ENCODE data around the gene MRPL53.
A peak's percentile ranks its signal among the peaks of the same experiment; 100 is the strongest.
"Not testable (repeated sequence)": the region's sequence is repeated elsewhere in the genome, so short reads cannot be mapped to it uniquely, and the experiment has no call there.

Gene MRPL53

DNA sequence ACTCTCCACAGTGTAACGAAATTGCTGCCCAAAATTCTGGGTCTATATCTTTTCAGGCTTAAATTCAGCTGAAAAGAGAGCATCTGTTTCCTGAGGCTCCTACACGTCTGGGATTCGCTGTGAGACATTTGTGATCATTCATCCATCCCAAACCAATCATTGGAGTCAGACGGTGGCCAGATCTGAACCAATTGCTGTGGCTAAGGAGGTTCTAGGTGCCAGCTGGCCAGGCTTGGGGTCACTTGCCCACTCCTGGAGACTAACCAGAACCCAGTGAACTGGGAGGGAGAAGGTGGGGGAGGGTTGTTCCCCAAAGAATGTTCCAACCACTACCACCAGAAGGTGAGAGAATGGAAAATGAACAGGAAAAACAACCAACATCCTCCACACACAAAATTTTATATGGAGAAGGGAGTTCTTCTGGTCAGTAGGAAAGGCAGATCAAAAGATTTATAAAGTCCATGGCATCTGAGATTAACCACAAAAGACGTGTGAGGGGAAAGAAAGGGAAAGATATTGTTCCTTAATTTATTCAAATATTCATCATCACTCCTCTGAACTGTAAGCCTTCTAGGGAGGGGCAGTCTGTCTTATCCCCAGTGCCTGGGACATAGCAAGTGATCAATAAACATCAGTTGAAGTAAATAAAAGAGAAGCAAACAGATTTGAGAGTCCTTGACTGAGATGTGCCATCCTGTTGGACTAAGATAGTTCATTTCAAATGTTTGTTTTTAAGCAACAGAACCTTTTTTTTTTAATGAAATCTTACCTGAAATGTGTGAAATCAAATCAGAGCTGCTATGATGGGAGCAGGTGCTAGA lies 27.8 kb downstream of the MRPL53 start:
- Mint-ChIP-seq H3K4me1 (peaks cover 22% of the 10 kb centered on the region), H3K27me3 (ENCODE audit: low read depth, poor library complexity) (peaks cover 29% of the 10 kb centered on the region), H3K9me3 (no peaks in the 10 kb centered on the region), H3K36me3 (ENCODE audit: low read depth) (no peaks in the 10 kb centered on the region), H3K4me3 (no peak overlapping the region), H3K27ac (no peak overlapping the region)
- DNase-seq = no peak
- TF ChIP-seq, protein P1, sequence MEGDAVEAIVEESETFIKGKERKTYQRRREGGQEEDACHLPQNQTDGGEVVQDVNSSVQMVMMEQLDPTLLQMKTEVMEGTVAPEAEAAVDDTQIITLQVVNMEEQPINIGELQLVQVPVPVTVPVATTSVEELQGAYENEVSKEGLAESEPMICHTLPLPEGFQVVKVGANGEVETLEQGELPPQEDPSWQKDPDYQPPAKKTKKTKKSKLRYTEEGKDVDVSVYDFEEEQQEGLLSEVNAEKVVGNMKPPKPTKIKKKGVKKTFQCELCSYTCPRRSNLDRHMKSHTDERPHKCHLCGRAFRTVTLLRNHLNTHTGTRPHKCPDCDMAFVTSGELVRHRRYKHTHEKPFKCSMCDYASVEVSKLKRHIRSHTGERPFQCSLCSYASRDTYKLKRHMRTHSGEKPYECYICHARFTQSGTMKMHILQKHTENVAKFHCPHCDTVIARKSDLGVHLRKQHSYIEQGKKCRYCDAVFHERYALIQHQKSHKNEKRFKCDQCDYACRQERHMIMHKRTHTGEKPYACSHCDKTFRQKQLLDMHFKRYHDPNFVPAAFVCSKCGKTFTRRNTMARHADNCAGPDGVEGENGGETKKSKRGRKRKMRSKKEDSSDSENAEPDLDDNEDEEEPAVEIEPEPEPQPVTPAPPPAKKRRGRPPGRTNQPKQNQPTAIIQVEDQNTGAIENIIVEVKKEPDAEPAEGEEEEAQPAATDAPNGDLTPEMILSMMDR (IDR thresholded peaks at IDR 0.05) = no peak

DNA sequence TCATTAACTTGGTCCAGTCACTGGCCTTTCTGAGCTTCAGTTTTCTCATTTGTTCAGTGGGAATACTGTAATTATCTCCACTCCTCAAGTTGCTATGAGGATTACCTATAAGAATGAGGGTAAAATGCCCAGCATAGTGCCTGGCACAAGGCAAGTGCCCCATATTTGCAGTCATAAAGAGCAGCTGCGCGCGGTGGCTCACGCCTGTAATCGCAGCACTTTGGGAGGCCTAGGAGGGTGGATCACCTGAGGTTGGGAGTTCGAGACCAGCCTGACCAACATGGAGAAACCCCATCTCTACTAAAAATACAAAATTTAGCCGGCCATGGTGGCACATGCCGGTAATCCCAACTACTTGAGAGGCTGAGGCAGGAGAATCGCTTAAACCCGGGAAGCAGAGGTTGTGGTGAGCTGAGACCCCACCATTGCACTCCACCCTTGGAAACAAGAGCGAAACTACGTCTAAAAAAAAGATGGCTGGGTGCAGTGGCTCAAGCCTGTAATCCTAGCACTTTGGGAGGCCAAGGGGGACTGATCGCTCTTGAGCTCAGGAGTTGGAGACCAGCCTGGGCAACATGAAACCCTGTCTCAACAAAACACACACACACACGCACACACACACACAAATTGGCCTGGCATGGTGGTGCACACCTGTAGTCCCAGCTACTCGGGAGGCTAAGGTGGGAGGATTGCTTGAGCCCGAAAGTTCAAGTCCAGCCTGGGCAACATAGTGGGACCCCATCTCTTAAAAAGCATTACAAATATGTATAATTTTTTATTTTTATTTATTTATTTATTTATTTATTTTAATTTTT lies 29.8 kb downstream of the MRPL53 start:
- H3K4me1 Mint-ChIP-seq = peaks cover 43% of the 10 kb centered on the region
- peak overlapping the region; percentile 93 for H3K4me3 Mint-ChIP-seq
- not testable (repeated sequence) for H3K27ac Mint-ChIP-seq; H3K9me3 Mint-ChIP-seq; DNase-seq; H3K36me3 Mint-ChIP-seq (ENCODE audit: low read depth)
- peaks cover 16% of the 10 kb centered on the region for H3K27me3 Mint-ChIP-seq (ENCODE audit: low read depth, poor library complexity)

DNA sequence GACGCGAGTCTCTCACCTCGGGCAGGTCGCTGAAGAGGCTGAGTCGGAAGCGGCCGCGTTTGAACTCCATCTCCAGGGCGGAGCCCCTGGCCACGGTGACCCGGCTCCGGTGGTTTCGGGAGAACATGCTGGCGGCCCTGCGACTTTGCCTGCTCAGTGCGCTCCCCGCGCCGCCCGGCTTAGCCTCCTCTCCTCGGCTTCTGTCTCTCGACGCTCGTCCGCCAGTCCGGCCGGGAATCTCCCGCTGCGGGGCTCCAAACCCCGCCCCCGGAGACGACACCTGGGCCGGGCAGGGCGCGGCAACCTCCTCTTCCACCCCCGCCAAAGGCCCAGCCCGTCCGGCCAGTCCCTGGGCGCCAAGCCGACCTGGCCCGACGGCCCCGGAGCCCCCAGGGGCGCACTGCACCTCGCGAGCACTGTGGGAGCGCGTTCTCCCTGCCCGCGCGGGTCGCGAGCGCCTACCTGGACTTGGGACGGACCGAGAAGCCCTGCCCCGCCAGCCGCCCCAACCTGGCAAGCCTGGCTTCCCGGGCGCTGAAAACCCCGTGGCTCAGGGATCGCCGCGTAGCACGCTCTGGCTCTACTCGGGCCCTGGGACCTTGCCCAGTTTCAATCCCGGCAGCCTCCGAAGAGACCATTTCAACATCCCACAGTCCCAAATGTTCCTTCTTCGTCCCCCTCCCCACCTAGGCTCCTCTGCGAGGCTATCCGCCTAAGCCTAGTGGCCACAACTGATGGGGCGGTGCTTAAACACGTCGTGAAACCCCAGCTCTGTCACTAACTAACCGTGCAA lies 30.6 kb downstream of the MRPL53 start, which contains the start of gene RTKN:
TSS of gene RTKN (minus strand) at position 248 of the 793 bp plus-strand sequence. CDS start at position 127, 121 bp downstream.
- Mint-ChIP-seq H3K4me1 (peaks cover 51% of the 10 kb centered on the region), H3K36me3 (ENCODE audit: low read depth) (peaks cover 10% of the 10 kb centered on the region), H3K27ac (peak within 1 kb of the TSS; percentile 95), H3K9me3 (no peaks in the 10 kb centered on the region), H3K4me3 (peak within 1 kb of the TSS; percentile 93), H3K27me3 (ENCODE audit: low read depth, poor library complexity) (peaks cover 11% of the 10 kb centered on the region)
- TF ChIP-seq, protein P1 (IDR thresholded peaks at IDR 0.05) = no peak
- DNase-seq = peak; percentile 69

DNA sequence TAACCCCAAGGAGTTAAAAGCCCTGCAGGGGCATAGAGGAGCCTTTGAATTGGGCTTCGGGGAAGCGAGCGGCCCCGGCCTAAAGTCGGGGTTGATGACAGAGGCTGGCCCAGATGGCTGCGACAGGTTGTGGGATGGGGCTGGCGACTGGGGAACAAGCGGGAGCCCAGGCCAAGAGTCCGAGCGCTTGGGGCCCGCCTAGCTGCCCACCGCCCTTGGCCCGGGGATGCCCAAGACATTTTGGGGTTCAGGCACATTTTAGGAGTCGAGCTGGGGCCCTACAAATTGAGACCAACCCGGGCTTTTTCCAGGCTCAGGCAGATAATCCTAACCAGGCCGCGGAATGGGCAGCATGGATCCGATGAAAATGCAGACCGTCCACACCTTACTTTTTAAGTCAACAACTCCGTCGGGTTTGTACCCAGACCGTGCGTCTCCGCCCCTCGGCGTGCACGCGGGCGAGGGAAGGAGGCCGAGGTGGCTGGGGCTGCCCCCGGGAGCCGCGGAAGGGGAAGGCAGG lies 31.2 kb downstream of the MRPL53 start:
- no peaks in the 10 kb centered on the region for H3K9me3 Mint-ChIP-seq

DNA sequence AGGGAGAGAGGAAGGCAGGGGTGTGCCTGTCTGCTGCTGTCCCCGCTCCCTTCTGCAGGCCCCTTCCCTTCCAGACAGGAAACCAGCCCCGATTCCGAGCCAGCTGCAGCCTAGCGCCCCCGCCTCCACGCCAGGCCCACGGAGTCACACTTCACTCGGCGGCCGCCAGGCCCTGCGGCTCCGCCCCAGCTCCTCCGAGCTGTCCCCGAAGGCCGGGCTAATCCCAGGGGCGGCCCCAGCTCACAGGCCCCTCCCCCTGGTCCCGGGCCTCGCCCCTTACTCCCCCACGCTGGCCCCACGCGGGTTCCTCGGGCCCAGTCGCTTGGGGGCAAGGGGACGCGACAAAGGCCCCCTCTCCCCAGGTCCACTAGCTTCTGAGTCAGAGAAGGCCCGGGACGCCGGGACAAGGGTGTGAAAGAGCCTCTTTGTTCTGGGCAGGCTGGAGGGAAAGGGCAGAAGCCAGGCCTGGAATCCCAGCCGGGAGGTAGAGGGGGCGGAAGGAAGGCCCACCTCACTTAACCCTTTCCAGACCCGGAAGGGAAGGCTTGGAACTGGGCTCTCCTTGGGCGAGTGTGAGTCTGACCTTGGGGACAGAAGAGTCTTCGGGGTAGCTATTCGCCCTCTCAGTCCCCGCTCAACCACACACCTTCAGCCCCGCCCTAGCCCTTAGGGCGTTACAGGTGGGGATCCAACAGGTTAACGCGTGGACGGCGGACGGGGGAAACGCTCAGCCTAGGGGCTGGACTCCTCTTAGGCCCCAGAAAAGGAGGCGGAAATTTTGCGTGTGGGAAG lies 31.9 kb downstream of the MRPL53 start:
- Mint-ChIP-seq H3K9me3 (no peaks in the 10 kb centered on the region), H3K36me3 (ENCODE audit: low read depth) (peaks cover 15% of the 10 kb centered on the region), H3K4me3 (peak overlapping the region; percentile 93), H3K27me3 (ENCODE audit: low read depth, poor library complexity) (peaks cover 11% of the 10 kb centered on the region), H3K4me1 (peaks cover 54% of the 10 kb centered on the region), H3K27ac (peak overlapping the region; percentile 95)
- TF ChIP-seq, protein P1 (IDR thresholded peaks at IDR 0.05) = peak; percentile 13
- peak; percentile 91 for DNase-seq

More for the DNA sequence above, 31.2 kb downstream of the MRPL53 start:
- peaks cover 11% of the 10 kb centered on the region for H3K27me3 Mint-ChIP-seq (ENCODE audit: low read depth, poor library complexity)
- DNase-seq = peak; percentile 43
- peak overlapping the region; percentile 95 for H3K27ac Mint-ChIP-seq
- TF ChIP-seq, protein P1 (IDR thresholded peaks at IDR 0.05) = no peak
- peaks cover 54% of the 10 kb centered on the region for H3K4me1 Mint-ChIP-seq
- H3K4me3 Mint-ChIP-seq = peak overlapping the region; percentile 93
- peaks cover 10% of the 10 kb centered on the region for H3K36me3 Mint-ChIP-seq (ENCODE audit: low read depth)

Measured in nephron progenitor cell (in vitro differentiated cells).